G401.6 (cell line): ENCODE data around the gene GPR161.
A peak's percentile ranks its signal among the peaks of the same experiment; 100 is the strongest.
"Not testable (repeated sequence)": the region's sequence is repeated elsewhere in the genome, so short reads cannot be mapped to it uniquely, and the experiment has no call there.

ENCODE experiments used
- FAIRE-seq: peaks from 2 replicates; lab custom pipeline; 2012; peaks lifted over from hg19 to GRCh38; lab: Jason Lieb, UNC

Gene GPR161

GRCh38 chr1:168136709-168137514 lies at the start of gene GPR161:
GPR161 (minus strand) TSS chr1:168136930; CDS start chr1:168104850, 32,080 bp downstream.
- FAIRE-seq: no peak

GRCh38 chr1:168181063-168181720 lies 44.5 kb upstream of the GPR161 start:
- not testable (repeated sequence) for FAIRE-seq

- no peak for FAIRE-seq
Measured at GRCh38 chr1:168180148-168180524, 43.4 kb upstream of the GPR161 start.

GRCh38 chr1:168179438-168180147 lies 42.9 kb upstream of the GPR161 start:
- no peak for FAIRE-seq

- FAIRE-seq: peak; percentile 98
Measured at GRCh38 chr1:168178638-168179437, 42.1 kb upstream of the GPR161 start, which contains the start of gene TIPRL. TIPRL (plus strand) TSS chr1:168178962; CDS start chr1:168179078, 116 bp downstream.

GRCh38 chr1:168178227-168178637 lies 41.5 kb upstream of the GPR161 start:
- no peak for FAIRE-seq

- FAIRE-seq: no peak
Measured at GRCh38 chr1:168172250-168172915, 35.7 kb upstream of the GPR161 start.

- no peak for FAIRE-seq
Measured at GRCh38 chr1:168170564-168171508, 34.1 kb upstream of the GPR161 start.

- no peak for FAIRE-seq
Measured at GRCh38 chr1:168167806-168168205, 31.1 kb upstream of the GPR161 start.

- no peak for FAIRE-seq
Measured at GRCh38 chr1:168164771-168165170, 28.0 kb upstream of the GPR161 start.

GRCh38 chr1:168163670-168164069 lies 26.9 kb upstream of the GPR161 start:
- FAIRE-seq: no peak

- no peak for FAIRE-seq
Measured at GRCh38 chr1:168161459-168161858, 24.7 kb upstream of the GPR161 start.

- no peak for FAIRE-seq
Measured at GRCh38 chr1:168159979-168160378, 23.2 kb upstream of the GPR161 start.

GRCh38 chr1:168159251-168159650 lies 22.5 kb upstream of the GPR161 start:
- FAIRE-seq: no peak

GRCh38 chr1:168157638-168158037 lies 20.9 kb upstream of the GPR161 start:
- FAIRE-seq: no peak

GRCh38 chr1:168155910-168156309 lies 19.2 kb upstream of the GPR161 start:
- peak; percentile 19 for FAIRE-seq

- not testable (repeated sequence) for FAIRE-seq
Measured at GRCh38 chr1:168154707-168155106, 18.0 kb upstream of the GPR161 start.

- FAIRE-seq: no peak
Measured at GRCh38 chr1:168151935-168152334, 15.2 kb upstream of the GPR161 start.

GRCh38 chr1:168150283-168150682 lies 13.6 kb upstream of the GPR161 start:
- FAIRE-seq: no peak

GRCh38 chr1:168148916-168149315 lies 12.2 kb upstream of the GPR161 start:
- no peak for FAIRE-seq
